Activated CD4-positive, CD25-positive, alpha-beta regulatory T cell (primary cell): ENCODE data around the gene POFUT1.

Experiments used
- DNase-seq, 4 experiments: peaks; one replicate each; lab custom pipeline; 2025; lab: John Stamatoyannopoulos, UW

POFUT1 gene

GRCh38 chr20:32278199-32278643, 70.5 kb downstream of the POFUT1 start:
- DNase-seq = no peak

GRCh38 chr20:32281711-32282110, 74.0 kb downstream of the POFUT1 start:
- no peak for DNase-seq

DNA sequence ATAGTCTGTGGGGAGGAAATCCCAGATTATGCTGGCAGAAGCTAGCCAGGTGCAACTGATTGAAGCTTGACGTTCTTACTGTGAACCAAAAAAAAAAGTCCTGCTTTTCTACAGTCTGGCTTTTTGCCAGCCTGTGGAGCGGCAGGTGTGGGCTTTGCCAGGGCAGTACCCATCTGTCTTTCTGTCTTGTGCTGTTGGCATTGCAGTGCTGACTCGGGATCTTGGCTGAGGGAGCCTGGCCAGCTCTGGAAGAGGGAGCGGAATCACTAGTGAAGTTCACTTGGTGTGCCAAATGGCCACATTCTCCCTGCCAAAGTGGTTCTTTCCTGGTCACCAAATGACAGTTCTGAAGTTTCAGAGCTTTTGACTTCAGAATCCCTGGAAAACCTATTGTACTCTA, 74.8 kb downstream of the POFUT1 start:
- no peak for DNase-seq

- DNase-seq = no peak
Observed at GRCh38 chr20:32285082-32285620, 77.5 kb downstream of the POFUT1 start.

DNA sequence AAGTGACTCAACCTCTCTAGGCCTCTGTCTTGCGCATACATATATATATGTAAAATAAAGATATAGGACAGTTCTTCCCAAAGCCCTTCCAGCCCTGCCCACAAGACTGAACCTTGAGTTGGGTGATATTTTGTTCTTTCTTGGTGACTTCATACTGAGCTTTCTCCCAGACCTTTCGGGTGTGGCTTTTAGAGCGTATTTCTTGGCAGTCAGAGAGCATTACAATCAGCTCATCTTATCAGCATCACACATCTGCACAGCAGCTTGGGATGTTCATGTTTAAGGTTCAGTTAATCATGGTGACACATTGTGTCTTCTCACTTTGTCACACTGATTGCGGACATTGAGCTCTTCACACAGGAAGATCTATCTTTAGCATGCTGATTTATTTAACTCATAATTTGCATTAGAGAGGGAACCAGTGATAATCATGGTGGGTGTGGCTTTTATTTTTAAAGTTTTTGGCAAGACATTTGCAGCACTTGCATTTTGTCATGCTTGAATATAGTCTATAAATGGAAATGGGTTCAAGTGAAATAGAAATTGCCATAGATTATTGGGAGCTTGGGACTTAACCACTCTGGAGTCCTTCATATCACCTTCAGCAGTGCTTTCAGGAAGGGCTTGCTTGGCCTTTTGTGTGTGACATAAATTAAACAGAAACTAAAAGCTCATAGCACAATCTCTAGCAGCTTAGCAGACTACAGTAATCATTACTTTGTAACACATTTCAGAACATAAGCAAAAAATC, 78.1 kb downstream of the POFUT1 start:
- peak in 1 of 4 experiments; percentile 16 for DNase-seq

DNA sequence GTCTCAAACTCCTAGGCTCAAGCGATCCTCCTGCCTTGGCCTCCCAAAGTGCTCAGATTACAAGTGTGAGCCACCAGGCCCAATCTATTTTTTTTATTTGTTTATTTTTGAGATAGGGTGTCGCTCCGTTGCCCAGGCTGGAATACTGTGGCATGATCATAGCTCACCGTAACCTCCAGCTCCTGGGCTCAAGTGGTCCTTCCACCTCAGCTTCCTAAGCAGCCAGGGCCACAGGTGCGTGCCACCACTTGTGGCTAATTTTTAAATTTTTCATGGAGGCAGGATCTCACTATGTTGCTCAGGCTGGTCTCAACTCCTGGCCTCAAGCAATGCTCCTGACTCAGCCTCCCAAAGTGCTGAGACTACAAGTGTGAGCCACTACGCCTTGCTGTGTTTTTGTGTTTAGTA, 79.6 kb downstream of the POFUT1 start:
- no peak for DNase-seq
